ENCODE measurements around the gene NOVA1.
A peak's percentile ranks its signal among the peaks of the same experiment; 100 is the strongest.
"Not testable (repeated sequence)": the region's sequence is repeated elsewhere in the genome, so short reads cannot be mapped to it uniquely, and the experiment has no call there.

The NOVA1 gene

GRCh38 chr14:26597589-26598080 lies at the start of gene NOVA1:
Gene NOVA1 (minus strand): TSS chr14:26598033. CDS start chr14:26597436, 597 bp downstream.
- DNase-seq, result no peak

GRCh38 chr14:26645057-26645456 lies 47.2 kb upstream of the NOVA1 start:
- DNase-seq, result not testable (repeated sequence)

- DNase-seq, result no peak
Observed at GRCh38 chr14:26636561-26636960, 38.7 kb upstream of the NOVA1 start.

- not testable (repeated sequence) for DNase-seq
Observed at GRCh38 chr14:26634946-26635345, 37.1 kb upstream of the NOVA1 start.

- DNase-seq, result no peak
Observed at GRCh38 chr14:26626256-26626655, 28.4 kb upstream of the NOVA1 start.

- no peak for DNase-seq
Observed at GRCh38 chr14:26622611-26623010, 24.8 kb upstream of the NOVA1 start.

GRCh38 chr14:26621807-26622560 lies 24.2 kb upstream of the NOVA1 start:
- DNase-seq, result no peak

GRCh38 chr14:26621364-26621763 lies 23.5 kb upstream of the NOVA1 start:
- DNase-seq, result no peak

- no peak for DNase-seq
Observed at GRCh38 chr14:26611259-26611658, 13.4 kb upstream of the NOVA1 start.

GRCh38 chr14:26606729-26607312 lies 9.0 kb upstream of the NOVA1 start:
- DNase-seq, result no peak

GRCh38 chr14:26605602-26606001 lies 7.8 kb upstream of the NOVA1 start:
- DNase-seq, result no peak

GRCh38 chr14:26602902-26603301 lies 5.1 kb upstream of the NOVA1 start:
- no peak for DNase-seq

GRCh38 chr14:26601856-26602255 lies 4.0 kb upstream of the NOVA1 start:
- no peak for DNase-seq

GRCh38 chr14:26599291-26599690 lies 1.5 kb upstream of the NOVA1 start:
- DNase-seq, result no peak

- DNase-seq, result no peak
Observed at GRCh38 chr14:26598672-26599131, 869 bp upstream of the NOVA1 start.

GRCh38 chr14:26598081-26598671 lies 343 bp upstream of the NOVA1 start:
- DNase-seq, result peak; percentile 95

GRCh38 chr14:26597071-26597588 lies 703 bp downstream of the NOVA1 start:
- DNase-seq, result peak; percentile 74

- DNase-seq, result peak; percentile 63
Observed at GRCh38 chr14:26596543-26597061, 1.2 kb downstream of the NOVA1 start.

GRCh38 chr14:26595926-26596542 lies 1.8 kb downstream of the NOVA1 start:
- no peak for DNase-seq

- DNase-seq, result no peak
Observed at GRCh38 chr14:26594756-26595545, 2.9 kb downstream of the NOVA1 start.

GRCh38 chr14:26594148-26594547 lies 3.7 kb downstream of the NOVA1 start:
- DNase-seq, result no peak

GRCh38 chr14:26593357-26593756 lies 4.5 kb downstream of the NOVA1 start:
- no peak for DNase-seq

Measured in right forelimb (tissue), 1 donor.